ENCODE results near the gene COL1A1.

- peak in 1 of 3 donors; percentile 12 for TF ChIP-seq CTCF (IDR thresholded peaks at IDR 0.05)
- no peak for TF ChIP-seq POLR2AphosphoS5 (IDR thresholded peaks at IDR 0.05)
Observed at GRCh38 chr17:50181591-50182560, 19.6 kb downstream of the COL1A1 start.
